ENCODE data around the gene IMP4. TPM values are rescaled to one million over a fixed set of nuclear protein-coding genes. Genes with fewer than 3 reads are reported as not detected.

IMP4 gene
- total and polyA plus RNA-seq, 2 of the 8 experiments (the other 6 are each of a cell fraction or from before 2014, with no cell fraction given), result 96.8 to 194 TPM

DNA sequence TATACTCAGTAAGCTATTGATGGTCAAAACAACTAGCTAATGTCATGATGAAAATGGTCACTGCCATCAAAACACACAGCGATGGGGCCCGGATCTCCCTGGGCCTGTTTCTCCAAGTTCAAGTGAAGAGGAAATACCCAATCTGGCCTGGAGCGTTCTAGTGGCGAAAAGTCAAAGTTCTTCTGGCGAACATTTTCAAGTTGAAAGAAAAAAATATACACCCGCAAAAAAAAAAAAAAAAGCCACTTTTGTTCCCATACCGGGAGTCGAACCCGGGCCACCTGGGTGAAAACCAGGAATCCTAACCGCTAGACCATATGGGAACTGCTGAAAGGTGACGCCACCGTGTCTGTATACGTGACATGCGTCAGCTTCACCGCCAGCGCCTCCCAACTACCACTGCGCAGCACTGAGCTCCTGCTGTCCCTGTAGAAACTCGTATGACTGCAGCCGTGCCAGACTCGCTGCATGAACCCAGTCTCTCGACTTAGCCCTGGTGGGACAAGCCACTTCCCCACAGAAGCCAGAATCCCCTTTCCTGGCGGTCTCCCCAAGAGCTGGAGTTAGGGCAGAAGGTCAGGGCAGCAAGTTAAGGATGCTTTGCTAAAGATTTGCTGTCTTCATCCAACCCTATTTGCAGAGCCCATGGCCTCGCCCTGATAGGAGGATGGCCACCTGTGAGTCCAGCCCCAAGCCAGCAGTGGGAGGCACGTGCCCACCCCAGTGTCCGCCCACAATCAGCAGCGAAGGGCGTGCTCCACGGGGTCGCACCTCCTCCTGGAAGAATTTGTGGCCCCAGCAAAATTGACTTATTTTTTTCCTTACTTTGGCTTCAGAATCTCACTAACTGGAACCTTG lies 5.6 kb upstream of the IMP4 start (continued):
- TF ChIP-seq, protein P1, sequence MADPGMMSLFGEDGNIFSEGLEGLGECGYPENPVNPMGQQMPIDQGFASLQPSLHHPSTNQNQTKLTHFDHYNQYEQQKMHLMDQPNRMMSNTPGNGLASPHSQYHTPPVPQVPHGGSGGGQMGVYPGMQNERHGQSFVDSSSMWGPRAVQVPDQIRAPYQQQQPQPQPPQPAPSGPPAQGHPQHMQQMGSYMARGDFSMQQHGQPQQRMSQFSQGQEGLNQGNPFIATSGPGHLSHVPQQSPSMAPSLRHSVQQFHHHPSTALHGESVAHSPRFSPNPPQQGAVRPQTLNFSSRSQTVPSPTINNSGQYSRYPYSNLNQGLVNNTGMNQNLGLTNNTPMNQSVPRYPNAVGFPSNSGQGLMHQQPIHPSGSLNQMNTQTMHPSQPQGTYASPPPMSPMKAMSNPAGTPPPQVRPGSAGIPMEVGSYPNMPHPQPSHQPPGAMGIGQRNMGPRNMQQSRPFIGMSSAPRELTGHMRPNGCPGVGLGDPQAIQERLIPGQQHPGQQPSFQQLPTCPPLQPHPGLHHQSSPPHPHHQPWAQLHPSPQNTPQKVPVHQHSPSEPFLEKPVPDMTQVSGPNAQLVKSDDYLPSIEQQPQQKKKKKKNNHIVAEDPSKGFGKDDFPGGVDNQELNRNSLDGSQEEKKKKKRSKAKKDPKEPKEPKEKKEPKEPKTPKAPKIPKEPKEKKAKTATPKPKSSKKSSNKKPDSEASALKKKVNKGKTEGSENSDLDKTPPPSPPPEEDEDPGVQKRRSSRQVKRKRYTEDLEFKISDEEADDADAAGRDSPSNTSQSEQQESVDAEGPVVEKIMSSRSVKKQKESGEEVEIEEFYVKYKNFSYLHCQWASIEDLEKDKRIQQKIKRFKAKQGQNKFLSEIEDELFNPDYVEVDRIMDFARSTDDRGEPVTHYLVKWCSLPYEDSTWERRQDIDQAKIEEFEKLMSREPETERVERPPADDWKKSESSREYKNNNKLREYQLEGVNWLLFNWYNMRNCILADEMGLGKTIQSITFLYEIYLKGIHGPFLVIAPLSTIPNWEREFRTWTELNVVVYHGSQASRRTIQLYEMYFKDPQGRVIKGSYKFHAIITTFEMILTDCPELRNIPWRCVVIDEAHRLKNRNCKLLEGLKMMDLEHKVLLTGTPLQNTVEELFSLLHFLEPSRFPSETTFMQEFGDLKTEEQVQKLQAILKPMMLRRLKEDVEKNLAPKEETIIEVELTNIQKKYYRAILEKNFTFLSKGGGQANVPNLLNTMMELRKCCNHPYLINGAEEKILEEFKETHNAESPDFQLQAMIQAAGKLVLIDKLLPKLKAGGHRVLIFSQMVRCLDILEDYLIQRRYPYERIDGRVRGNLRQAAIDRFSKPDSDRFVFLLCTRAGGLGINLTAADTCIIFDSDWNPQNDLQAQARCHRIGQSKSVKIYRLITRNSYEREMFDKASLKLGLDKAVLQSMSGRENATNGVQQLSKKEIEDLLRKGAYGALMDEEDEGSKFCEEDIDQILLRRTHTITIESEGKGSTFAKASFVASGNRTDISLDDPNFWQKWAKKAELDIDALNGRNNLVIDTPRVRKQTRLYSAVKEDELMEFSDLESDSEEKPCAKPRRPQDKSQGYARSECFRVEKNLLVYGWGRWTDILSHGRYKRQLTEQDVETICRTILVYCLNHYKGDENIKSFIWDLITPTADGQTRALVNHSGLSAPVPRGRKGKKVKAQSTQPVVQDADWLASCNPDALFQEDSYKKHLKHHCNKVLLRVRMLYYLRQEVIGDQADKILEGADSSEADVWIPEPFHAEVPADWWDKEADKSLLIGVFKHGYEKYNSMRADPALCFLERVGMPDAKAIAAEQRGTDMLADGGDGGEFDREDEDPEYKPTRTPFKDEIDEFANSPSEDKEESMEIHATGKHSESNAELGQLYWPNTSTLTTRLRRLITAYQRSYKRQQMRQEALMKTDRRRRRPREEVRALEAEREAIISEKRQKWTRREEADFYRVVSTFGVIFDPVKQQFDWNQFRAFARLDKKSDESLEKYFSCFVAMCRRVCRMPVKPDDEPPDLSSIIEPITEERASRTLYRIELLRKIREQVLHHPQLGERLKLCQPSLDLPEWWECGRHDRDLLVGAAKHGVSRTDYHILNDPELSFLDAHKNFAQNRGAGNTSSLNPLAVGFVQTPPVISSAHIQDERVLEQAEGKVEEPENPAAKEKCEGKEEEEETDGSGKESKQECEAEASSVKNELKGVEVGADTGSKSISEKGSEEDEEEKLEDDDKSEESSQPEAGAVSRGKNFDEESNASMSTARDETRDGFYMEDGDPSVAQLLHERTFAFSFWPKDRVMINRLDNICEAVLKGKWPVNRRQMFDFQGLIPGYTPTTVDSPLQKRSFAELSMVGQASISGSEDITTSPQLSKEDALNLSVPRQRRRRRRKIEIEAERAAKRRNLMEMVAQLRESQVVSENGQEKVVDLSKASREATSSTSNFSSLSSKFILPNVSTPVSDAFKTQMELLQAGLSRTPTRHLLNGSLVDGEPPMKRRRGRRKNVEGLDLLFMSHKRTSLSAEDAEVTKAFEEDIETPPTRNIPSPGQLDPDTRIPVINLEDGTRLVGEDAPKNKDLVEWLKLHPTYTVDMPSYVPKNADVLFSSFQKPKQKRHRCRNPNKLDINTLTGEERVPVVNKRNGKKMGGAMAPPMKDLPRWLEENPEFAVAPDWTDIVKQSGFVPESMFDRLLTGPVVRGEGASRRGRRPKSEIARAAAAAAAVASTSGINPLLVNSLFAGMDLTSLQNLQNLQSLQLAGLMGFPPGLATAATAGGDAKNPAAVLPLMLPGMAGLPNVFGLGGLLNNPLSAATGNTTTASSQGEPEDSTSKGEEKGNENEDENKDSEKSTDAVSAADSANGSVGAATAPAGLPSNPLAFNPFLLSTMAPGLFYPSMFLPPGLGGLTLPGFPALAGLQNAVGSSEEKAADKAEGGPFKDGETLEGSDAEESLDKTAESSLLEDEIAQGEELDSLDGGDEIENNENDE (IDR thresholded peaks at IDR 0.05; ENCODE audit: insufficient replicate concordance, low read length), result no peak
- peak; percentile 73; the same call in 1 of the 2 replicates for TF ChIP-seq TEAD4 (IDR thresholded peaks at IDR 0.05; ENCODE audit: low read depth, low read length)
- no peak; a peak in 1 of 4 replicates for TF ChIP-seq RAD21 (IDR thresholded peaks at IDR 0.05 in 1 of 2, conservative IDR thresholded peaks at IDR 0.05 in 1 of 2; ENCODE audit: low read depth in 2 of 2, low read length in 2 of 2)
- TF ChIP-seq TAF7 (optimal IDR thresholded peaks at IDR 0.05; ENCODE audit: borderline replicate concordance, low read depth, low read length), result peak; percentile 66
- no peak for TF ChIP-seq SP2 (IDR thresholded peaks at IDR 0.05; ENCODE audit: low read length)
- TF ChIP-seq TCF12 (IDR thresholded peaks at IDR 0.05; ENCODE audit: low read depth, low read length), result no peak
- TF ChIP-seq CBX5 (IDR thresholded peaks at IDR 0.05; ENCODE audit: low read depth, low read length), result no peak
- TF ChIP-seq GTF2F1 (IDR thresholded peaks at IDR 0.05; ENCODE audit: borderline replicate concordance, low read depth, low read length), result no peak
- TF ChIP-seq BACH1 (IDR thresholded peaks at IDR 0.05; ENCODE audit: low read length), result no peak

All from H1 (cell line).